OCI-M1 (cell line): ENCODE data around the gene ACD.
A peak's percentile ranks its signal among the peaks of the same experiment; 100 is the strongest.
"Not testable (repeated sequence)": the region's sequence is repeated elsewhere in the genome, so short reads cannot be mapped to it uniquely, and the experiment has no call there.

Experiments used
- DNase-seq: peaks from one replicate; lab custom pipeline; 2025; lab: John Stamatoyannopoulos, UW

The ACD gene

DNA sequence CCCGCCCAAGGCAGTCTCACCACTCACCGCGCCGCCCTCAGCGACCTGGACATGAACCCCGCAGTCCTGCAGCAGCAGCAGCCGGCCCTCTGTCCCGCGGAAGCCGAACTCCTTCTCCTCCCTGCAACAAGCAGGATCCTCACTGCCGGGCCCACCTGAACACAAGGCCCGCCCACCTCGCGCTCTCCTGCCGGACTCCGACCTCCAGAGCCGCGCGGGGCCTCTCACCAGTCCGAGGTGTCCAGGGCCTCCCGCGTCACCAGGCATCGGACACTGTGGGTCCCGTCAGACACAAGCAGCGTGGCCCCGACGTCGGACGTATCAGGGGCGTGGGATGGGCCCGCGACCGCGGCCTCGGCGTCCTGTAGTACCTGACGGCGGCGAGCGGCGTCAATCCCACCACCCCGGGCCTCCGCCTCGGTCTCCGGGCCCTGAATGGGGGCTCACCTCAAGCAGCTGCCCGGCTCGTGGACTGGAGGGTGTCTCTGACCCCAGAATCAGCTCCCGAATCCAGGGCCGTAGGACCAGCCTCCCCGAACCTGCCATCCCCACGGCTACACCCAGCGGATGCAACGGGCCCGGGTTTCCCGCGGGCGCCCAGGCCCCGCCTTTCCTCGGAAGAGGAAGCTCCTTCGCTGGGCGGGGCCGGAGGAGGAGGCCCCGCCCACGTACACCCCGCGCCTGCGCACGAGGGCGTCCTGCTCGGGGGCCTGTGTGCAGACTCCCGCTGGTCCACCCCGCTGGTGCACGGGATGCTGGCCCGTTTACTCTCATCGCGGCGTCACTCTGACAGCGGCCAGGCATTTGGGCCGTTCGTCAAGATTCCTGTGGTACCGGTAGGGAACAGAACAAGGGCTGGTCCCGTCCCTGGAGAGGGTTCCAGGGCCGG, at the start of gene ACD:
ACD (minus strand) TSS at position 586 of the 889 bp plus-strand sequence; CDS start at position 546, 40 bp downstream.
- DNase-seq: peak; percentile 97

DNA sequence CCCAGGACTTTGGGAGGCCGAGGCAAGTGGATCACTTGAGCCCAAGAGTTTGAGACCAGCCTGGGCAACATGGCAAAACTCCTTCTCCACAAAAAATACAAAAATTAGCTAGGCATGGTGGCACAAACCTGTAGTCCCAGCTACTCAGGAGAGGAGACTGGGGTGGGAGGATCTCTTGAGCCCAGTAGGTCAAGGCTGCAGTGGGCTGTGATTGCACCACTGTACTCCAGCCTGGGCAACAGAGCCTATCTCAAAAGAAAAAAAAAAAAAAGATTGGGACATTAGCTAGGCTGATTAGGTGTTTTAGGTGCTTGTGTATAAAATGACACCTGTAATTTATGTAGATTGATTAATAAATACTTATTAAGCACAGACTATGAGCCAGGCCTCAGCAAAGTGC, 49.0 kb upstream of the ACD start:
- no peak for DNase-seq

DNA sequence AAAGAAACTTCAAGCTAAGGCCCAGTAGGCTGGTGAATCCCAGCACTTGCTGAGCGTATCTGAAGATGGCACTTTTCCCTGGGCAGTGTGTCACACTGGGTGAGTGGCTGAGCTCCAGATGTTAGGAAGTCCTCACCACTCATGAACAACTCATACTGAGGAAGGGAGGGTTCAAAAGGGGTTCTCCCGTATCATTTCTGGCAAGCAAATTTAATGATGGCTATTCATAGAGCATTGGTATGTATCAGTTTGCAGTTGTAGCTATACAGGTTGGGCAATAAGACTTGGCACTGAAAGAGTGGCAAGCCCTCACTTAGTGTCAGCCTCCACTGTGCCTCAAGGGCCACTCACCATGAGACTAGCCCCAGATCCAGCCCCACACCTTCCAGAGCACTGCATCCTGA, 48.3 kb upstream of the ACD start:
- no peak for DNase-seq

DNA sequence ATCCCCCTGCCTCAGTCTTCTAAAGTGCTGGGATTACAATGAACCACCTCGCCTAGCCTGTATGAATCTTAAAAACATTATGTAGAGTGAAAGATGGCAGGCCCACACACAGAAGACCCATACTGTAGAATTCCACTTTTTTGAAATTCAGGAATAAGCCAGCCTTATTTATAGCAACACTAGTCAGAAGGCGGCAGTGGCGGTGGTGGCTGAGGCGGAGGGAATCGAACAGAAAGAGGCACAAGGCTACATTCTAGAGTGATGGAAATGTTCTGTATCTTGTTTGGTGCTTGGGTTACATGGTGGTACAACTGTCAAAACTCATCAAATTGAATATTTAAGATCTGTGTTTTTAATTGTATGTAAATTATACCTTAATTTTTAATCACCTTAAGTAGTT, 47.7 kb upstream of the ACD start:
- DNase-seq: no peak

DNA sequence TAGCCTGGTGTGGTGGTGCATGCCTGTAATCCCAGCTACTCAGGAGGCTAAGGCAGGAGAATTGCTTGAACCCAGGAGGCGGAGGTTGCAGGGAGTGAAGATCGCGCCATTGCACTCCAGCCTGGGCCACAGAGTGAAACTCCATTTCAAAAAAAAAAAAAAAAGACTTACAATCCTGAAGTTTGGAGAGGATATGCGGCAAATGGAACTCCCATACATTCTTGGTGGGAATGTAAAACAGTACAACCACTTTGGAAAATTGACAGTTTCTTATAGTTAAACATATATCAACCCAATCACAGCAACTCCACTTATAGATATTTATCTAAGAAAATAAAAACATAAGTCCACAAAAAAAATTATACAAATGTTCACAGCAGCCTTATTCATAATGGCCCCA, 47.1 kb upstream of the ACD start:
- no peak for DNase-seq

DNA sequence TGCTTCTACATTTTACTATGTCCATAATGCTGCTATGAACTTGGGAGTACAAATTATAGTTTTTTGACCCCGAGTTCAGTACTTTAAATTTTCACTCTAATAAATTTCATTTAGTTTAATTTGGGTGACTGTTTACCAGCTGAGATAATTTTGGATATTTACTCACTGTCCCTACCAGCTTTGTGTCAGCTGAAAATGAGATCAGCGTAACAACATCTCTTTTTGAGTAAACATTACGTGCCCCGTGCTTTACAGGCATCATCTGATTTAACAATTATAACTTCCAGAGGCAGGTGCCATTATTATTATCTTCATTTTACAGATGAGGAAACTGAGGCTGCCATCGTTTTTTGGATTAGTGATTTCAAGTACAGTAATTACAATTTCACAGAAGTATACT, 44.0 kb upstream of the ACD start:
- no peak for DNase-seq

DNA sequence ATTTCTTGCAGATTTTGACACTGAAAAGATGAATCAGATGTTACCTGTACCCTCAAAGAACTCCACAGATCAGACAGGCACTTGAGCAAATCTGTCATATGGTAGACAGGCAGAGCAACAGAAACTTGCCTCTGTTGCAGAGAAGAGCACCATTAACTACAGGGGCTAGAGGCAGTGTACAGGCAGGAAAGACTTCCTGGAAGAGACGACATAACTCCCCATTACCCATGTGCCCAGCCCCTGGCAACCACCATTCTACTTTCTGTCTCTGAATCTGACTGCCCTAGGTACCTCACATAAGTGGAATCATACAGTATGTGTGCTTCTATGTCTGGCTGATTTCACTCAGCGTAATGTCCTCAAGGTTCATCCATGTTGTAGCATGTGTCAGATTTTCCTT, 43.6 kb upstream of the ACD start:
- no peak for DNase-seq

DNA sequence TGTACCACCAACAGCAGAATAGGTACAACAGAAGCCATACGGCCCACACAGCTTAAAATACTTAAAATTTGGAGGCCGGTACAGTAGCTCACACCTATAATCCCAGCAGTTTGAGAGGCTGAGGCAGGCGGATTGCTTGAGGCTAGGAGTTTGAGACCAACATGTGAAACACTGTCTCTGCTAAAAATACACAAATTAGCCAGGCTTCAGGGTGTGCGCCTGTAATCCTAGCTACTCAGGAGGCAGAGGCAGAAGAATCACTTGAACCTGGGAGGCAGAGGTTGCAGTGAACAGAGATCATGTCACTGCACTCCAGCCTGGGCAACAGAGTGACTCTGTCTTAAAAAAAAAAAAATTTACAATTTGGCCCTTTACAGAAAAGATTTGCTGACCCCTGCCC, 42.1 kb upstream of the ACD start:
- no peak for DNase-seq

DNA sequence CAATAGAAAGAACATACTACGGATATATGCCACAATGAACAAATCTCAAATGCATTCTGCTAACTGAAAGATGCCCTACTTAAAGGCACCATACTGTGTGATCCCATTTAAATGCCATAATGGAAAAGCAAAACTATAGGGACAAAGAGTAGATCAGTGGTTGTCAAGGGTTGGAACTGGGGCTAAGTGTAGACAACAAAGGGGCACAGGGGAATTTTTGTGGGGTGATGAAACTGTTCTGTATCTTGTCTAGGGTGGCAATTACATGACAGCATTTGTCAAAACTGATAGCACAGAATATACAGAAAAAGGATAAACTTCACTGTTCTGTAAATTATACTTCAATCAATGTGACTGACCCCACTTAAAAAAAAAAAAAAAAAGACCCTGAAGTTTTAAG, 41.4 kb upstream of the ACD start:
- no peak for DNase-seq

DNA sequence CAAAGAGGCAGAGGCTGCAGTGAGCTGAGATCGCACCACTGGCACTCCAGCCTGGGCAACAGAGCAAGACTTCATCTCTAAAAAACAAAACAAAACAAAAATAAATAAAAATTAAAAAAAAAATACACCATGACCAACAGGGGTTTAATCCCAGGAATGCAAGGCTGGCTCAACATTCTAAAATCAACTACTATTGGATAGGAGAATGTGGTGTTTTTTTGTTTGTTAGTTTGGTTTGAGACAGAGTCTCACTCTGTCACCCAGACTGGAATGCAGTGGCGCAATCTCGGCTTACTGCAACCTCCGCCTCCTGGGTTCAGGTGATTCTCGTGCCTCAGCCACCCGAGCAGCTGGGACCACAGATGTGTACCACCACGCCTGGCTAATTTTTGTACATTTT, 39.2 kb upstream of the ACD start:
- DNase-seq: no peak

DNA sequence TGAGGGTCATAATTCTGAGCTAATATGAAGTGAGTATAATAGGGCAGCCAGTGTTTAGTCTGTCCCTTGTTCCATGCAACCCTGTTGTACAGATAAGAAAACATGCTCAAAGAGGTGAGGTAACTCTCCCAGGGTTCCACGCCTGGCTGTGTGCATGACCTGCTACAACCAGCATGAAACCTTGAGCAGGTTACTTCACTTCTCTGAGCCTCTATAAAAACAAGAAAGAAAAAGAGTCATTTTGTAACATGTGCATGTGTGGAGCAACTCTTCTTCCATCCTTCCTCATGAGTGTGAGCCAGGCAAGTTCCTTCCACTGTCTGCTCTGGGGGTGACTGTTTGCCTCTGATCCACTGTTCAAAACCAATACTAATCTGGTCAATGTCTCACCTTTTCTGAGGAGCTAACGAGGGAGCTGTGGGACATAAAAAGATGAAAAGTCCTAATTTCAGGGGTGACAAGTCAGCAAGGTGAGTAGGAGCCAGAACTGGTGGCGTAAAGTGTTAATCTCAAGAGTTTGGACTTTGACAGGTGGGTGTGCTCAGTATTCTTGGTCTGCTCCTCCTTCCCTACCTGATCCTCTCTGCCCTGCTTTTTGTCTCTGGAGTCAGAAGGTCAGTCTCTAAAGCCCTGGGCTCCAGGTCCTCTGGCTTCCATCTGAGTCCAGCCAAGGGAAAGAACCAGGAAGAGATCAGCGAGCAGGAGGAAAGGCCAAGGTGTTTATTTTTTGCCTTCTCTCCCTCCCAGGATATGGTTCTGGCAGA, 37.5 kb upstream of the ACD start:
- no peak for DNase-seq

DNA sequence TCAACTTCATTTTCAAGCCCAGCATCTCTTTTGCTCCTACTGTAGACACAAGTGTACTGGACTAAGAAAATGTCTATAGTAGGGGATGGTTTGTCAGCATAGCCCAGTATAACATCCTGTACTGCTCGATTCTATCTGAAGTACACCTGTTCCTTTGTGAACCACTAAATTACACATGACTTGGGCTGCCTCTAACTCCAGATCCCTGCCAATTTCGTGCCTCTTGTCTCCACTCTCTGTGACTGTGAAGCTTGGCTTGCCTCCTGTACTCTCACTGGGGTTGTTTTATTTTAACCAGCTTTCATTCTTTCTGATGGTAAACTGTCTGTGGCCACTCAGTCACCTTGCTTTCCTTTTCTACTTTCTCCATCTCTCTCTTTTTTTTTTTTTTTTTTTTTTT, 34.6 kb upstream of the ACD start:
- DNase-seq: no peak

DNA sequence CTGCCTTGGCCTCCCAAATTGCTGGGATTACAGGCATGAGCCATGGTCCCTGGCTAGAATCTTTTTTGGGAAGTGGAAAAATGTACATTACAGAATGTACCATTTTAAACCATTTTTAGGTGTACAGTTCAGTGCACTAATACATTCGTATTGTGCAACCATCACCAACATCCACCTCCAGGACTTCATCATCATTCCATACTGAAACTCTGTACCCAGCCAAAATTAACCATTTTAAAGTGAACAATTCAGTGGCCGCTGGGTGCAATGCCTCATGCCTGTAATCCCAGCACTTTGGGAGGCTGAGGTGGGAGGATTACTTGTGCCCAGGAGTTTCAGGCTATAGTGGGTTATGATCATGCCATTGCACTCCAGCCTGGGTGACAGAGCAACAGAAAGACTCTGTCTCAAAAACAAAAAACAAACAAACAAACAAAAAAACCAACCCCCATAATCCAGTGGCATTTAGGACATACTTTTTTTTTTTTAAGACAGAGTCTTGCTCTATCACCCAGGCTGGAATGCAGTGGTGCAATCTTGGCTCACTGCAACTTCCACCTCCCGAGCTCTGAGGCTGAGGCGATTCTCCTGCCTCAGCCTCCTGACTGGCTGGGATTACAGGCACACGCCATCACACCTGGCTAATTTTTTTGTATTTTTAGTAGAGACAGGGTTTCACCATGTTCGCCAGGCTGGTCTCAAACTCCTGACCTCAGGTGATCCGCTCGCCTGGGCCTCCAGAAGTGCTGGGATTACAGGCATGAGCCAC, 33.6 kb upstream of the ACD start:
- DNase-seq: not testable (repeated sequence)

DNA sequence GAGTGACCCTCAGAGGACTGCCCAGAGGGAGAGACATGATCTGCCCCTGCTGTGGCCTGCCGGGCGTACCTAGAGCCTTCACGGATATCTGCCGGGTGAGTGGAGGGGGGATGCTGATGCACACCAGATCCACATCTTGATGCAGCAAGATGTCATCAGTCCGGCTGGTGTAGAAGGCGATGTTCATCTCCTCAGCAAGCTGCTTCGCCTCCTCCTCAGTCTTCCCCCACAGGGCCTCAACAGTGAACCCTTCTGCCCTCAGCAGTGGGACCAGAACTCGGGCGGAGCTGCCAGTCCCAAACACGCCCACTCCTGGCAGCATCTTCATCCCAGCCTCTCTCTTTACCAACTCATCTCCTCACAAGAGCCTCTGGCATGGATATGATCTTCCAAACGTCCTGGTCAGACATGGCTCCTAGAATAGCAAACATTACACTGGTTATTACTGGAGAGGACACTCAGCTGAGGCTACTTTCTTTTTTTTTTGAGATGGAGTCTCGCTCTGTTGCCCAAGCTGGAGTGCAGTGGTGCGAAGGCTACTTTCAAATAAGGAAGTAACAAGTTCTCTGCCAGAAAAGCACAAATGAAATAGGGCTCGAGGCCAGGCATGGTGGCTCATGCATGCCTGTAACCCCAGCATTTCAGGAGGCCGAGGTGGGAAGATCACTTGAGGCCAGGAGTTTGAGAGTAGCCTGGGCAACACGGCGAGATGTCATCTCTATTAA, 25.5 kb upstream of the ACD start:
- DNase-seq: no peak

DNA sequence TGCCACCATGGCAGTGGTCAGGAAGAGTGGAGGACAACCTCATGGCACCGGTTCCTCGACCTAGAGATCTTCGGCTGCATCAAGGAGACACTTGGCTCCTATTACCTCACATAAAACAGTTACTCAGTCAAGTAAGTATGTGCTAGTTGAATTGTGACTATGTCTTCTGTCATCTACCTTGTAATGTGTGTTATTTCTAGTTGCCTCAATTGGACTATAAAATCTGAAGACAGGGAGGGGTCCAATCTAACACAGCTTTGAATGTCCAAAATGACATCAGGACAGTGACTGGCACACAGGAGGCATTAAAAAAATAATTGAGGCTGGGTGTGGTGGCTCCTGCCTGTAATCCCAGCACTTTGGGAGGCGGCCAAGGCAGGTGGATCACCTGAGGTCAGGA, 23.7 kb upstream of the ACD start:
- no peak for DNase-seq

DNA sequence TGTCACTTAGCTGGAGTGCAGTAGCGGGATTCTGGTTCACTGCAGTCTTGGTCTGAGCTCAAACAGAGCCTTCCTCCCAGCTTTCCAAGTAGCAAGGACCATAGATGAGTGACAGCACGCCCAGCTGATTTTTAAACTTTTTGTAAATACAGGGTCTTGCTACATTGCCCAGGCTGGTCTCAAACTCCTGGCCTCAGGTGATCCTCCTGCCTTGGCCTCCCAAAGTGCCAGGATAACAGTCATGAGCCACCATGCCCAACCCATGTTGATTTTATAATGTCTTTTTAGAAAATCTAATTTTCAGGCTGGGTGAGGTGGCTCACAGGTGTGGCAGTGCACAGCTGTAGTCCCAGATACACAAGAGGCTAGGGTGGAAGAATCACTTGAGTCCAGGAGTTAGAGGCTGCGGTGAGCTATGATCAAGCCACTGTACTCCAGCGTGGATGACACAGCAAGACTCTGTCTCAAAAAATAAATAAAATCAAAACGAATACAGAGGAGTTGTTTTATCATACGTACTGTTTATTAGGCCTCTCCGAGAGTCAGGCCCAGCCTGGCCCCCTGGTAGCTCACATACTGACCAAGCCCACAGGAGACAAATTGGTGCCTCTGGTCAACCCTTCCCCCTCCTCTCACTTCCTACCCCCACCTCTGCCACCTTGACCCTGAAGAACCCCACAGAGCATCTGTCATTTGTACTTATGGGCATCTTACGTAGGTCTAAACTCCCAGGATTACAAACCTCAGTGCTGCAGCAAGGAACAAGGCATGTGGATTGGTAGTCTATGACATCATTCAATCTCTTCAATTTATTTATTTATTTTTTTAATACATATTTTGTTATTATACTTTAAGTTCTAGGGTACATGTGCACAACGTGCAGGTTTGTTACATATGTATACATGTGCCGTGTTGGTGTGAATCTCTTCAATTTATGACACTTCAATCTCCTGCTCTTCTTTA, 20.2 kb upstream of the ACD start:
- DNase-seq: no peak

DNA sequence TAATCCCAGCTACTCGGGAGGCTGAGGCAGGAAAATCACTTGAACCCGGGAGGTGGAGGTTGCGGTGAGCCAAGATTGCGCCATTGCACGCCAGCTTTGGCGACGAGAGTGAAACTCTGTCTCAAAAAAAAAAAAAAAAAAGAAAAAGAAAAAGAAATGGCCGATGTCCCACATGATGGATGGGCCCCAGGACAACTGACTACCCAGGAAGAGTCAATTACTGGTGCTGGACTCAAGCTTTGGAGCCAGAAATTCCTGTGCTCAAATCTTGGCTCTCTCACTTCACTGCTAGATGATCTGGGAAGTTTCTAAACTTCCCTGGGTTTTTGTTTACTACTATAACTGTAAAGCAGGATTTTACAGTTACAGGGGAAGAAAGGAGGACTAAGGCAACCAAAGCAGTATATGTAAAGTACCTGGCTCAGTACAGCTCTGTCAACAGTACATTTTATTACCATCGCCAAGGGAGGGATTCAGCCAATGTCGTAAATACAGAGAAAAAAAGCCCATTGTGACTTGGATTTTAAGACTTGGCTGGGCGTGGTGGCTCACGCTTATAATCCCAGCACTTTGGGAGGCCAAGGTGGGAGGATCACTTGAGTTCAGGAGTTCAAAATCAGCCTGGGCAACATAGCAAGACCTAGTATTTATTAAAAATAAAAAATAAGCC, 18.4 kb upstream of the ACD start:
- DNase-seq: no peak

DNA sequence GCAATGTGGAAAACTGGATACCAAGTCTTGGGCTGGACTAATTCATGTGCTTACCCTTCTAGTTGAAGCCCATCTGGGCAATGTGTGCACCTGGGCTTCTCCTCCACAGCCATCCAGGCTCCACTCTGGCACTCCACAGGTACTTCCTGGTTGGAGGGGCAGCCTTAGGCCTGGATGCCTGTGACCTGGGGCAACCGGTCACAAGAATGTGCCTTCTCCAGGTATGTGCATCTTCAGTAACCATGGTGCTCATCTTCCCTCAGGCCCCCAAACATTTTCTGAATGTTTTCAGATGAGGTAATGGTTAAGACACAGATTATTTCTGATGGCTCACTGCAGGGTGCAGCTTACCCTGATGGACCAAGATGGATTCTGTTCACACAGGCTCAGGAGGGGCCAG, 17.7 kb upstream of the ACD start:
- no peak for DNase-seq

DNA sequence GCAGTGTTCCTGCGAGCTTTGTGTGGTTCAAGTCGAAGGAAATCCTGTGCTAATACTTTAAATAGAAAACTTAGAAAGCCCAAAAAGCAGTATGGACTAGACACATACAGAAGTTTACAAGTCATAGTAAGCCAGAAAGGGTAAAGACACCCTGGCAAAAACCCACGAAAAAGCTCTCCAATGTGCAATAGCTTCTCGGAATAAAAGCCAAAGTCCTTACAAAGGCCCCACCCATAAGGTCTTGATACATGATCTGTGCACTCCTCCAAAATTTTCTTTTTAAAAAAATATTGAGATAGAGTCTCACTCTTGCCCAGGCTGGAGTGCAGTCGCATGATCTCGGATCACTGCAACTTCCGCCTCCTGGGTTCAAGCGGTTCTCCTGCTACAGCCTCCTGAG, 16.9 kb upstream of the ACD start:
- no peak for DNase-seq

DNA sequence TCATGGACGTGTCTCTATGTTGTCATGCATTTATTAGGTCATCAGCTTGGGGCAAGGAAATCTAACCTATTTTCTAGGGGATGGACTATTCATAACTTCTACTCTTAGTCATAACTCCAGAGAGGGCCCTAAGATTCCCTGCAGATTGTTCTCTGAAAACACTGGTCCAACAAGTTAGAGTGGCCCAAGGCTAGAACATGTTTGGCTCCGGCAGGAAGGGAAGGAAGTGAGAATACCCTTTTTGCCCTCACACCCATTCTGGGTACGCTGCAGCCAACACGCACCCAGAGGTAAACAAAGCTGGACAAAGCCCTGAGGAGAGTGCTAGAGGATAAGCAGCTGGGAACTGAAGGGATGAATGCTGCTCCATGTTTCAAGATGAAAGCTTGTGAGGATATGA, 16.5 kb upstream of the ACD start:
- DNase-seq: no peak
